Peyer's patch (tissue), 4 donors: ENCODE results near the gene UBIAD1.

Experiments used
- POLR2A ChIP-seq, 2 donors: fragments of 450-650 bp; IDR thresholded peaks; one replicate each; pipeline ENCODE4 v1.5.1; 2017; ENCODE audit warnings: antibody characterized with exemption in 2 of 2, mild to moderate bottlenecking in 2 of 2, moderate library complexity in 2 of 2
- TF ChIP-seq, protein P1 (sequence below), 6 experiments: fragments of 450-650 bp in 4 of 6; fragments of 200-600 bp in 2 of 6; sonication (generic) in 1 of 6; IDR thresholded peaks; one replicate each; pipeline ENCODE4 v1.5.1; 2017 to 2019; ENCODE audit warnings: antibody characterized with exemption in 6 of 6, mild to moderate bottlenecking in 3 of 6, moderate library complexity in 1 of 6

GRCh38 chr1:11229203-11229602 is 43.8 kb upstream of the UBIAD1 start:
- TF ChIP-seq, protein P1, sequence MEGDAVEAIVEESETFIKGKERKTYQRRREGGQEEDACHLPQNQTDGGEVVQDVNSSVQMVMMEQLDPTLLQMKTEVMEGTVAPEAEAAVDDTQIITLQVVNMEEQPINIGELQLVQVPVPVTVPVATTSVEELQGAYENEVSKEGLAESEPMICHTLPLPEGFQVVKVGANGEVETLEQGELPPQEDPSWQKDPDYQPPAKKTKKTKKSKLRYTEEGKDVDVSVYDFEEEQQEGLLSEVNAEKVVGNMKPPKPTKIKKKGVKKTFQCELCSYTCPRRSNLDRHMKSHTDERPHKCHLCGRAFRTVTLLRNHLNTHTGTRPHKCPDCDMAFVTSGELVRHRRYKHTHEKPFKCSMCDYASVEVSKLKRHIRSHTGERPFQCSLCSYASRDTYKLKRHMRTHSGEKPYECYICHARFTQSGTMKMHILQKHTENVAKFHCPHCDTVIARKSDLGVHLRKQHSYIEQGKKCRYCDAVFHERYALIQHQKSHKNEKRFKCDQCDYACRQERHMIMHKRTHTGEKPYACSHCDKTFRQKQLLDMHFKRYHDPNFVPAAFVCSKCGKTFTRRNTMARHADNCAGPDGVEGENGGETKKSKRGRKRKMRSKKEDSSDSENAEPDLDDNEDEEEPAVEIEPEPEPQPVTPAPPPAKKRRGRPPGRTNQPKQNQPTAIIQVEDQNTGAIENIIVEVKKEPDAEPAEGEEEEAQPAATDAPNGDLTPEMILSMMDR (IDR thresholded peaks at IDR 0.05), result no peak
- no peak for TF ChIP-seq POLR2A (IDR thresholded peaks at IDR 0.05)
